ENCODE data around the gene DCTPP1.
"Not testable (repeated sequence)": the region's sequence is repeated elsewhere in the genome, so short reads cannot be mapped to it uniquely, and the experiment has no call there.

DCTPP1 gene

GRCh38 chr16:30429678-30430427 lies at the start of gene DCTPP1:
TSS of gene DCTPP1 (minus strand) at chr16:30430030. CDS start at chr16:30429980, 50 bp downstream.
- TF ChIP-seq EZH2 (IDR thresholded peaks at IDR 0.05; ENCODE audit: borderline replicate concordance, low read length) (no peak), CTCF (IDR thresholded peaks at IDR 0.05; ENCODE audit: low read length) (peak; percentile 94)
- peak within 1 kb of the TSS; percentile 90 for H3K4me3 ChIP-seq (ENCODE audit: low read depth, low read length, poor library complexity, severe bottlenecking)
- H3K79me2 ChIP-seq (ENCODE audit: insufficient read depth, low read length): peaks cover 18% of the 10 kb centered on the region
- peak within 1 kb of the TSS; percentile 85 for H3K9ac ChIP-seq (ENCODE audit: low read length)
- peaks cover 21% of the 10 kb centered on the region for H3K4me1 ChIP-seq (ENCODE audit: insufficient read depth, low read length, severe bottlenecking)
- H3F3A ChIP-seq (ENCODE audit: insufficient read depth, low read length): no peaks in the 10 kb centered on the region
- no peaks in the 10 kb centered on the region for H3K9me3 ChIP-seq (ENCODE audit: low read length)
- H3K36me3 ChIP-seq (ENCODE audit: insufficient read depth, low read length): peaks cover 28% of the 10 kb centered on the region
- H4K20me1 ChIP-seq (ENCODE audit: insufficient read depth, low read length): no peaks in the 10 kb centered on the region
- H3K27ac ChIP-seq (ENCODE audit: low read depth, low read length, poor library complexity, severe bottlenecking): peak within 1 kb of the TSS; percentile 64
- H3K9me2 ChIP-seq (ENCODE audit: low read depth, low read length): no peaks in the 10 kb centered on the region
- H2AFZ ChIP-seq (ENCODE audit: low read length): peak within 1 kb of the TSS; percentile 42; the same call in 1 of the 2 replicates
- no peaks in the 10 kb centered on the region for H3K27me3 ChIP-seq (ENCODE audit: insufficient read depth, low read length)
- peak within 1 kb of the TSS; percentile 84 for H3K4me2 ChIP-seq (ENCODE audit: low read length)

- Histone ChIP-seq H3K4me3 (ENCODE audit: low read depth, low read length, poor library complexity, severe bottlenecking) (no peak overlapping the region), H3K79me2 (ENCODE audit: insufficient read depth, low read length) (no peaks in the 10 kb centered on the region), H3K27ac (ENCODE audit: low read depth, low read length, poor library complexity, severe bottlenecking) (peak overlapping the region; percentile 23), H3K27me3 (ENCODE audit: insufficient read depth, low read length) (no peaks in the 10 kb centered on the region), H2AFZ (ENCODE audit: low read length) (no peak overlapping the region), H3K36me3 (ENCODE audit: insufficient read depth, low read length) (peaks cover 78% of the 10 kb centered on the region), H3K4me1 (ENCODE audit: insufficient read depth, low read length, severe bottlenecking) (peaks cover 23% of the 10 kb centered on the region), H3K4me2 (ENCODE audit: low read length) (no peak overlapping the region), H3F3A (ENCODE audit: insufficient read depth, low read length) (no peaks in the 10 kb centered on the region), H3K9ac (ENCODE audit: low read length) (no peak overlapping the region), H4K20me1 (ENCODE audit: insufficient read depth, low read length) (no peaks in the 10 kb centered on the region), H3K9me3 (ENCODE audit: low read length) (no peaks in the 10 kb centered on the region), H3K9me2 (ENCODE audit: low read depth, low read length) (no peaks in the 10 kb centered on the region)
- no peak for TF ChIP-seq CTCF (IDR thresholded peaks at IDR 0.05; ENCODE audit: low read length)
- no peak for TF ChIP-seq EZH2 (IDR thresholded peaks at IDR 0.05; ENCODE audit: borderline replicate concordance, low read length)
These were observed 49.1 kb upstream of the DCTPP1 start for GRCh38 chr16:30478766-30479478.

GRCh38 chr16:30477773-30478172 lies 47.9 kb upstream of the DCTPP1 start:
- not testable (repeated sequence) for H3K9ac ChIP-seq (ENCODE audit: low read length); H3K27me3 ChIP-seq (ENCODE audit: insufficient read depth, low read length); H3K27ac ChIP-seq (ENCODE audit: low read depth, low read length, poor library complexity, severe bottlenecking); H3K4me3 ChIP-seq (ENCODE audit: low read depth, low read length, poor library complexity, severe bottlenecking); H2AFZ ChIP-seq (ENCODE audit: low read length); H3F3A ChIP-seq (ENCODE audit: insufficient read depth, low read length); H3K79me2 ChIP-seq (ENCODE audit: insufficient read depth, low read length); H3K9me2 ChIP-seq (ENCODE audit: low read depth, low read length); H3K4me2 ChIP-seq (ENCODE audit: low read length); H4K20me1 ChIP-seq (ENCODE audit: insufficient read depth, low read length); H3K9me3 ChIP-seq (ENCODE audit: low read length)
- H3K4me1 ChIP-seq (ENCODE audit: insufficient read depth, low read length, severe bottlenecking): peaks cover 35% of the 10 kb centered on the region
- peaks cover 67% of the 10 kb centered on the region for H3K36me3 ChIP-seq (ENCODE audit: insufficient read depth, low read length)

All from OCI-LY1 (cell line).